H9 (cell line): ENCODE results near the gene ZG16. TPM values are rescaled to one million over a fixed set of nuclear protein-coding genes. Genes with fewer than 3 reads are reported as not detected.

Source experiments
- DNase-seq: peaks from one replicate; pipeline ENCODE4 v3.0.0-alpha.2; 2017
- H2AFZ ChIP-seq: one replicate; pipeline ENCODE4 v1.6.1; 2013; ENCODE audit warnings: mild to moderate bottlenecking, low read length, control low read depth, moderate library complexity
- H2AK5ac ChIP-seq: 2 replicates; pipeline ENCODE4 v1.6.1; 2013; ENCODE audit warnings: low read length, control low read depth, mixed read lengths; ENCODE audit not compliant: insufficient read length
- H2BK120ac ChIP-seq: one replicate; pipeline ENCODE4 v1.6.1; 2013; ENCODE audit warnings: low read depth, mild to moderate bottlenecking, low read length, control low read depth, inconsistent platforms; ENCODE audit not compliant: poor library complexity, severe bottlenecking
- H2BK12ac ChIP-seq: 2 replicates; pipeline ENCODE4 v1.6.1; 2013; ENCODE audit warnings: low read length, control low read depth, mixed read lengths, low read depth; ENCODE audit not compliant: insufficient read length
- H2BK15ac ChIP-seq: 2 replicates; pipeline ENCODE4 v1.6.1; 2013; ENCODE audit warnings: low read depth, low read length, control low read depth
- H2BK20ac ChIP-seq: one replicate; pipeline ENCODE4 v1.6.1; 2013; ENCODE audit warnings: low read depth, mild to moderate bottlenecking, low read length, control low read depth, inconsistent platforms; ENCODE audit not compliant: poor library complexity, severe bottlenecking
- H2BK5ac ChIP-seq: 2 replicates; pipeline ENCODE4 v1.6.1; 2013; ENCODE audit warnings: low read length, control low read depth, mixed read lengths; ENCODE audit not compliant: insufficient read length
- H3K14ac ChIP-seq: 2 replicates; pipeline ENCODE4 v1.6.1; 2013; ENCODE audit warnings: low read length, control low read depth; ENCODE audit not compliant: insufficient read depth
- H3K18ac ChIP-seq: 2 replicates; pipeline ENCODE4 v1.6.1; 2013; ENCODE audit warnings: low read depth, mild to moderate bottlenecking, mixed read lengths, low read length, control low read depth; ENCODE audit not compliant: insufficient read length
- H3K23ac ChIP-seq: 2 replicates; pipeline ENCODE4 v1.6.1; 2013; ENCODE audit warnings: low read length, control low read depth, mixed read lengths, low read depth; ENCODE audit not compliant: insufficient read length
- H3K23me2 ChIP-seq: 2 replicates; pipeline ENCODE4 v1.6.1; 2013; ENCODE audit warnings: low read depth, mild to moderate bottlenecking, mixed read lengths, low read length, control low read depth; ENCODE audit not compliant: insufficient read length, poor library complexity, severe bottlenecking
- H3K27ac ChIP-seq: 2 replicates; pipeline ENCODE4 v1.5.1; 2013; ENCODE audit warnings: low read length, control low read depth, mixed read lengths, low read depth; ENCODE audit not compliant: insufficient read length
- H3K27me3 ChIP-seq: 2 replicates; pipeline ENCODE4 v1.6.1; 2013; ENCODE audit warnings: low read length, control low read depth, inconsistent platforms; ENCODE audit not compliant: insufficient read depth
- H3K4ac ChIP-seq: 2 replicates; pipeline ENCODE4 v1.6.1; 2013; ENCODE audit warnings: low read depth, mild to moderate bottlenecking, control low read depth, inconsistent platforms, low read length, moderate library complexity
- H3K4me1 ChIP-seq: 2 replicates; pipeline ENCODE4 v1.6.1; 2013; ENCODE audit warnings: low read length, control low read depth, inconsistent platforms; ENCODE audit not compliant: insufficient read depth
- H3K4me2 ChIP-seq: 2 replicates; pipeline ENCODE4 v1.6.1; 2013; ENCODE audit warnings: low read length, control low read depth, mixed read lengths; ENCODE audit not compliant: insufficient read length, insufficient read depth
- H3K56ac ChIP-seq: 2 replicates; pipeline ENCODE4 v1.6.1; 2013; ENCODE audit warnings: low read depth, mild to moderate bottlenecking, mixed read lengths, low read length, control low read depth; ENCODE audit not compliant: insufficient read length
- H3K79me1 ChIP-seq: 2 replicates; pipeline ENCODE4 v1.6.1; 2013; ENCODE audit warnings: low read depth, mild to moderate bottlenecking, moderate library complexity, low read length, control low read depth, inconsistent platforms; ENCODE audit not compliant: insufficient read depth, poor library complexity, severe bottlenecking
- H3K79me2 ChIP-seq: 2 replicates; pipeline ENCODE4 v1.6.1; 2013; ENCODE audit warnings: low read length, control low read depth, inconsistent platforms; ENCODE audit not compliant: insufficient read depth
- H3K9ac ChIP-seq: 2 replicates; pipeline ENCODE4 v1.6.1; 2013; ENCODE audit warnings: low read length, control low read depth, mixed read lengths; ENCODE audit not compliant: insufficient read length; ENCODE audit errors: extremely low read depth
- H3K9me3 ChIP-seq: one replicate; pipeline ENCODE4 v1.6.1; 2013; ENCODE audit warnings: low read depth, low read length, inconsistent platforms; ENCODE audit not compliant: control insufficient read depth
- H3T11ph ChIP-seq: one replicate; pipeline ENCODE4 v1.6.1; 2013; ENCODE audit warnings: mild to moderate bottlenecking, low read length, control low read depth, inconsistent platforms
- H4K20me1 ChIP-seq: one replicate; pipeline ENCODE4 v1.6.1; 2013; ENCODE audit not compliant: control insufficient read depth, insufficient read length, insufficient read depth
- H4K5ac ChIP-seq: 2 replicates; pipeline ENCODE4 v1.6.1; 2013; ENCODE audit warnings: low read depth, mild to moderate bottlenecking, mixed read lengths, low read length, control low read depth; ENCODE audit not compliant: insufficient read length
- H4K8ac ChIP-seq: replicated peaks from 2 replicates; pipeline ENCODE4 v1.6.1; 2013; ENCODE audit warnings: low read length, control low read depth, mixed read lengths, low read depth; ENCODE audit not compliant: insufficient read length
- H4K91ac ChIP-seq: 2 replicates; pipeline ENCODE4 v1.6.1; 2013; ENCODE audit warnings: low read depth, mild to moderate bottlenecking, moderate library complexity, mixed read lengths, low read length, control low read depth; ENCODE audit not compliant: insufficient read length
- H3K27ac Mint-ChIP-seq, 3 experiments: 2 replicates in 2 of 3; 3 replicates in 1 of 3; pipeline ENCODE4 v1.8.0; 2020 to 2021; ENCODE audit warnings: mixed read lengths in 3 of 3, mild to moderate bottlenecking in 1 of 3, moderate library complexity in 1 of 3
- H3K27me3 Mint-ChIP-seq: 2 replicates; pipeline ENCODE4 v1.8.0; 2021; ENCODE audit warnings: low read depth, mild to moderate bottlenecking, moderate library complexity, mixed read lengths
- H3K36me3 Mint-ChIP-seq, 3 experiments: 2 replicates in 2 of 3; 3 replicates in 1 of 3; pipeline ENCODE4 v1.8.0; 2020 to 2021; ENCODE audit warnings: low read depth in 3 of 3, mixed read lengths in 3 of 3; ENCODE audit not compliant: insufficient read depth in 1 of 3
- H3K4me1 Mint-ChIP-seq, 2 experiments: 2 replicates each; pipeline ENCODE4 v1.8.0; 2020; ENCODE audit warnings: mixed read lengths in 2 of 2
- H3K4me3 Mint-ChIP-seq, 2 experiments: 2 replicates in 1 of 2; 3 replicates in 1 of 2; pipeline ENCODE4 v1.8.0; 2020 to 2021; ENCODE audit warnings: mild to moderate bottlenecking in 2 of 2, mixed read lengths in 2 of 2, moderate library complexity in 1 of 2
- H3K9me3 Mint-ChIP-seq, 2 experiments: 2 replicates in 1 of 2; 3 replicates in 1 of 2; pipeline ENCODE4 v1.8.0; 2020; ENCODE audit warnings: mild to moderate bottlenecking in 2 of 2, mixed read lengths in 2 of 2, moderate library complexity in 1 of 2
- CTCF ChIP-seq: fragments of 200-600 bp; sonication (generic); conservative IDR thresholded peaks from 3 replicates; pipeline ENCODE4 v1.8.0; 2021; ENCODE audit warnings: antibody characterized with exemption, mild to moderate bottlenecking
- WGBS: extraction: QIAGEN DNeasy Blood & Tissue Kit; methylation state at CpG from one replicate; pipeline ENCODE4 v1.1.7; 2013; ENCODE audit warnings: missing lambda C conversion rate, low lambda C conversion rate, mixed read lengths; ENCODE audit not compliant: insufficient read length; ENCODE audit errors: extremely low coverage; 5-methylcytosine and 5-hydroxymethylcytosine counted together
- total RNA-seq: library from RNA; stranded (reverse); gene quantifications from 2 replicates; pipeline ENCODE4 v1.2.1, GENCODE V29; 2021

ZG16 gene
- total RNA-seq, 1 experiment from 2014 or later: not detected

- Mint-ChIP-seq H3K4me1 (peaks cover 42 to 60% of the 10 kb centered on the region in 2 experiments), H3K4me3 (peak within 1 kb of the TSS; percentile 93 to 98), H3K27me3 (peaks cover 1% of the 10 kb centered on the region), H3K36me3 (peaks cover 23 to 65% (median 39%) of the 10 kb centered on the region in 3 experiments), H3K9me3 (no peaks in the 10 kb centered on the region; a peak in 1 of 5 replicates), H3K27ac (peak within 1 kb of the TSS in 2 of 3 experiments; percentile 100; a peak in 5 of 7 replicates)
- Histone ChIP-seq H3K4me1 (no peaks in the 10 kb centered on the region; the same call in 1 of the 2 replicates), H2BK5ac (no peak within 1 kb of the TSS), H3K79me2 (peaks cover 2% of the 10 kb centered on the region; the same call in 1 of the 2 replicates), H4K91ac (no peak within 1 kb of the TSS), H3K23ac (no peak within 1 kb of the TSS), H3K4me2 (peak within 1 kb of the TSS; percentile 85), H3K9me3 (no peaks in the 10 kb centered on the region), H4K20me1 (no peaks in the 10 kb centered on the region), H3K14ac (peak within 1 kb of the TSS; percentile 4), H3K18ac (peak within 1 kb of the TSS; percentile 29), H2BK12ac (no peak within 1 kb of the TSS), H3K27ac (no peak within 1 kb of the TSS), H3T11ph (no peak within 1 kb of the TSS), H2BK120ac (no peak within 1 kb of the TSS), H2BK15ac (no peak within 1 kb of the TSS), H4K5ac (no peak within 1 kb of the TSS), H2BK20ac (no peak within 1 kb of the TSS), H3K27me3 (no peaks in the 10 kb centered on the region), H3K23me2 (peaks cover 19% of the 10 kb centered on the region), H2AK5ac (no peak within 1 kb of the TSS), H3K79me1 (no peaks in the 10 kb centered on the region), H3K9ac (peak within 1 kb of the TSS; percentile 27), H3K4ac (no peak within 1 kb of the TSS), H3K56ac (no peak within 1 kb of the TSS), H2AFZ (no peak within 1 kb of the TSS), H4K8ac (no peak within 1 kb of the TSS)
- WGBS: no CpG with 5 or more reads among the region's 67 CpGs
- DNase-seq: no peak
- TF ChIP-seq CTCF: no peak
Observed at GRCh38 chr16:29806099-29806579, 28.1 kb downstream of the ZG16 start, which contains the start of gene MAZ. TSS of gene MAZ (plus strand) at chr16:29806529. CDS start at chr16:29806702, 173 bp downstream.
